ENCODE data around the gene SYNJ2.

SYNJ2 gene

GRCh38 chr6:158066136-158066781 is 84.6 kb downstream of the SYNJ2 start:
- Histone ChIP-seq H3K4me3 (ENCODE audit: low read length) (no peak overlapping the region), H3K27me3 (ENCODE audit: control insufficient read depth, insufficient read depth, low read length) (no peaks in the 10 kb centered on the region), H3K9ac (ENCODE audit: low read length) (no peak overlapping the region), H3K27ac (ENCODE audit: low read depth, low read length) (no peak overlapping the region), H3K36me3 (ENCODE audit: control insufficient read depth, insufficient read depth, low read length) (peaks cover 14% of the 10 kb centered on the region), H3K4me1 (ENCODE audit: control insufficient read depth, insufficient read depth, low read length) (peaks cover under 1% of the 10 kb centered on the region)

GRCh38 chr6:158067436-158068015 is 85.9 kb downstream of the SYNJ2 start:
- Histone ChIP-seq H3K27me3 (ENCODE audit: control insufficient read depth, insufficient read depth, low read length) (no peaks in the 10 kb centered on the region), H3K36me3 (ENCODE audit: control insufficient read depth, insufficient read depth, low read length) (peaks cover 14% of the 10 kb centered on the region), H3K9ac (ENCODE audit: low read length) (no peak overlapping the region), H3K4me1 (ENCODE audit: control insufficient read depth, insufficient read depth, low read length) (no peaks in the 10 kb centered on the region), H3K27ac (ENCODE audit: low read depth, low read length) (no peak overlapping the region), H3K4me3 (ENCODE audit: low read length) (no peak overlapping the region)

- Histone ChIP-seq H3K27ac (ENCODE audit: low read depth, low read length) (no peak overlapping the region), H3K4me3 (ENCODE audit: low read length) (no peak overlapping the region), H3K36me3 (ENCODE audit: control insufficient read depth, insufficient read depth, low read length) (peaks cover 14% of the 10 kb centered on the region), H3K4me1 (ENCODE audit: control insufficient read depth, insufficient read depth, low read length) (no peaks in the 10 kb centered on the region), H3K9ac (ENCODE audit: low read length) (no peak overlapping the region), H3K27me3 (ENCODE audit: control insufficient read depth, insufficient read depth, low read length) (no peaks in the 10 kb centered on the region)
These were observed 86.7 kb downstream of the SYNJ2 start for GRCh38 chr6:158068156-158068892.

GRCh38 chr6:158068893-158069799 is 87.5 kb downstream of the SYNJ2 start:
- no peaks in the 10 kb centered on the region for H3K27me3 ChIP-seq (ENCODE audit: control insufficient read depth, insufficient read depth, low read length)
- no peaks in the 10 kb centered on the region for H3K4me1 ChIP-seq (ENCODE audit: control insufficient read depth, insufficient read depth, low read length)
- H3K27ac ChIP-seq (ENCODE audit: low read depth, low read length): no peak overlapping the region
- peaks cover 14% of the 10 kb centered on the region for H3K36me3 ChIP-seq (ENCODE audit: control insufficient read depth, insufficient read depth, low read length)
- no peak overlapping the region for H3K9ac ChIP-seq (ENCODE audit: low read length)
- no peak overlapping the region for H3K4me3 ChIP-seq (ENCODE audit: low read length)

GRCh38 chr6:158069800-158070195 is 88.1 kb downstream of the SYNJ2 start:
- Histone ChIP-seq H3K4me1 (ENCODE audit: control insufficient read depth, insufficient read depth, low read length) (no peaks in the 10 kb centered on the region), H3K4me3 (ENCODE audit: low read length) (no peak overlapping the region), H3K27ac (ENCODE audit: low read depth, low read length) (no peak overlapping the region), H3K27me3 (ENCODE audit: control insufficient read depth, insufficient read depth, low read length) (no peaks in the 10 kb centered on the region), H3K36me3 (ENCODE audit: control insufficient read depth, insufficient read depth, low read length) (peaks cover 8% of the 10 kb centered on the region), H3K9ac (ENCODE audit: low read length) (no peak overlapping the region)

GRCh38 chr6:158070513-158070912 is 88.8 kb downstream of the SYNJ2 start:
- Histone ChIP-seq H3K4me1 (ENCODE audit: control insufficient read depth, insufficient read depth, low read length) (no peaks in the 10 kb centered on the region), H3K36me3 (ENCODE audit: control insufficient read depth, insufficient read depth, low read length) (peaks cover 6% of the 10 kb centered on the region), H3K4me3 (ENCODE audit: low read length) (no peak overlapping the region), H3K27ac (ENCODE audit: low read depth, low read length) (no peak overlapping the region), H3K9ac (ENCODE audit: low read length) (no peak overlapping the region), H3K27me3 (ENCODE audit: control insufficient read depth, insufficient read depth, low read length) (no peaks in the 10 kb centered on the region)

GRCh38 chr6:158071121-158072082 is 89.7 kb downstream of the SYNJ2 start:
- Histone ChIP-seq H3K4me1 (ENCODE audit: control insufficient read depth, insufficient read depth, low read length) (no peaks in the 10 kb centered on the region), H3K9ac (ENCODE audit: low read length) (no peak overlapping the region), H3K36me3 (ENCODE audit: control insufficient read depth, insufficient read depth, low read length) (peaks cover 4% of the 10 kb centered on the region), H3K27ac (ENCODE audit: low read depth, low read length) (no peak overlapping the region), H3K27me3 (ENCODE audit: control insufficient read depth, insufficient read depth, low read length) (no peaks in the 10 kb centered on the region), H3K4me3 (ENCODE audit: low read length) (no peak overlapping the region)

- H3K27me3 ChIP-seq (ENCODE audit: control insufficient read depth, insufficient read depth, low read length): no peaks in the 10 kb centered on the region
- no peak overlapping the region for H3K9ac ChIP-seq (ENCODE audit: low read length)
- H3K27ac ChIP-seq (ENCODE audit: low read depth, low read length): no peak overlapping the region
- peaks cover 6% of the 10 kb centered on the region for H3K36me3 ChIP-seq (ENCODE audit: control insufficient read depth, insufficient read depth, low read length)
- no peaks in the 10 kb centered on the region for H3K4me1 ChIP-seq (ENCODE audit: control insufficient read depth, insufficient read depth, low read length)
- H3K4me3 ChIP-seq (ENCODE audit: low read length): no peak overlapping the region
These were observed 90.5 kb downstream of the SYNJ2 start for GRCh38 chr6:158072083-158072721.

GRCh38 chr6:158073776-158074175 is 92.1 kb downstream of the SYNJ2 start:
- Histone ChIP-seq H3K27me3 (ENCODE audit: control insufficient read depth, insufficient read depth, low read length) (no peaks in the 10 kb centered on the region), H3K4me1 (ENCODE audit: control insufficient read depth, insufficient read depth, low read length) (no peaks in the 10 kb centered on the region), H3K36me3 (ENCODE audit: control insufficient read depth, insufficient read depth, low read length) (peaks cover 11% of the 10 kb centered on the region), H3K9ac (ENCODE audit: low read length) (no peak overlapping the region), H3K27ac (ENCODE audit: low read depth, low read length) (no peak overlapping the region), H3K4me3 (ENCODE audit: low read length) (no peak overlapping the region)

- H3K36me3 ChIP-seq (ENCODE audit: control insufficient read depth, insufficient read depth, low read length): peaks cover 9% of the 10 kb centered on the region
- H3K9ac ChIP-seq (ENCODE audit: low read length): no peak overlapping the region
- no peaks in the 10 kb centered on the region for H3K27me3 ChIP-seq (ENCODE audit: control insufficient read depth, insufficient read depth, low read length)
- H3K4me3 ChIP-seq (ENCODE audit: low read length): no peak overlapping the region
- H3K27ac ChIP-seq (ENCODE audit: low read depth, low read length): no peak overlapping the region
- no peaks in the 10 kb centered on the region for H3K4me1 ChIP-seq (ENCODE audit: control insufficient read depth, insufficient read depth, low read length)
These were observed 94.9 kb downstream of the SYNJ2 start for GRCh38 chr6:158076548-158076947.

- no peak overlapping the region for H3K27ac ChIP-seq (ENCODE audit: low read depth, low read length)
- H3K27me3 ChIP-seq (ENCODE audit: control insufficient read depth, insufficient read depth, low read length): no peaks in the 10 kb centered on the region
- H3K4me1 ChIP-seq (ENCODE audit: control insufficient read depth, insufficient read depth, low read length): no peaks in the 10 kb centered on the region
- H3K36me3 ChIP-seq (ENCODE audit: control insufficient read depth, insufficient read depth, low read length): peaks cover 15% of the 10 kb centered on the region
- H3K4me3 ChIP-seq (ENCODE audit: low read length): no peak overlapping the region
- H3K9ac ChIP-seq (ENCODE audit: low read length): no peak overlapping the region
These were observed 96.0 kb downstream of the SYNJ2 start for GRCh38 chr6:158077676-158078075.

Measured in rectal smooth muscle tissue (tissue), 1 donor.